ENCODE data around the gene TCTA.

GRCh38 chr3:49378249-49378895, 33.9 kb upstream of the TCTA start:
- TF ChIP-seq CTCF (IDR thresholded peaks at IDR 0.05) (no peak), POLR2AphosphoS5 (IDR thresholded peaks at IDR 0.05) (no peak), EP300 (IDR thresholded peaks at IDR 0.05) (no peak), POLR2A (IDR thresholded peaks at IDR 0.05) (no peak)

All from stomach (tissue), 4 donors.